K562 (cell line): ENCODE results near the gene MIB2. TPM values are rescaled to one million over a fixed set of nuclear protein-coding genes. Genes with fewer than 3 reads are reported as not detected.

Experiments
- ATAC-seq: fragments of 200-7000 bp; cut with Tn5 transposase; 3 replicates; pipeline ENCODE4 v1.9.1; 2020; ENCODE audit warnings: moderate library complexity
- BruUV-seq: library from RNA; stranded (reverse); fragments of 400-500 nt; replicated peaks from 2 replicates; lab custom pipeline; 2021; lab: Mats Ljungman, UMichigan
- CTCF ChIA-PET: fragments of 300-600 bp; formaldehyde crosslinking; extraction: SDS; loops from one replicate; lab custom pipeline; 2021; ENCODE audit warnings: low intra/inter-chr PET ratio; lab: Yijun Ruan, JAX
- POLR2A ChIA-PET: fragments of 300-600, 350-650 bp; sonication (Branson Sonifier 250); formaldehyde crosslinking; extraction: SDS; loops from one replicate; lab custom pipeline; 2021; ENCODE audit warnings: antibody characterized with exemption, inconsistent platforms; lab: Yijun Ruan, JAX
- DNase-seq, 4 experiments: peaks; one replicate each; pipeline versions ENCODE4 v3.0.0 to v3.0.0-alpha.2; 2011 to 2018; ENCODE audit warnings: low spot score in 3 of 4, mixed read lengths in 3 of 4; ENCODE audit errors: extremely low read depth in 1 of 4
- FAIRE-seq: peaks from 2 replicates; lab custom pipeline; 2011; peaks lifted over from hg19 to GRCh38; lab: Jason Lieb, UNC
- H2AFZ ChIP-seq: 2 replicates; pipeline ENCODE4 v1.6.0; 2011; ENCODE audit warnings: low read depth, low read length, control low read depth, inconsistent platforms
- H3K27ac ChIP-seq: fragments of 200-600 bp; 3 replicates; pipeline ENCODE4 v1.8.0; 2011; ENCODE audit warnings: low read depth, mild to moderate bottlenecking, control low read depth, inconsistent platforms, low read length, moderate library complexity, mixed read lengths; ENCODE audit errors: extremely low read depth
- H3K27me3 ChIP-seq, 2 experiments: fragments of 300-600 bp in 1 of 2; 2 replicates in 1 of 2; 3 replicates in 1 of 2; pipeline versions ENCODE4 v1.6.0 to v1.8.0; 2011; ENCODE audit warnings: inconsistent platforms in 2 of 2, low read length in 2 of 2, mild to moderate bottlenecking in 1 of 2, mixed read lengths in 1 of 2, moderate library complexity in 1 of 2; ENCODE audit not compliant: control insufficient read depth in 2 of 2, insufficient read depth in 2 of 2
- H3K36me3 ChIP-seq: fragments of 300-600 bp; 3 replicates; pipeline ENCODE4 v1.8.0; 2011; ENCODE audit warnings: mild to moderate bottlenecking, low read length, inconsistent platforms; ENCODE audit not compliant: control insufficient read depth, insufficient read depth
- H3K4me1 ChIP-seq, 2 experiments: fragments of 200-600 bp in 1 of 2; replicated peaks in 1 of 2; 2 replicates in 1 of 2; 3 replicates in 1 of 2; pipeline versions ENCODE4 v1.5.1 to v1.8.0; 2011; ENCODE audit warnings: inconsistent platforms in 2 of 2, low read length in 2 of 2, mild to moderate bottlenecking in 1 of 2, mixed read lengths in 1 of 2, moderate library complexity in 1 of 2; ENCODE audit not compliant: control insufficient read depth in 2 of 2, insufficient read depth in 2 of 2
- H3K4me2 ChIP-seq: 2 replicates; pipeline ENCODE4 v1.6.1; 2011; ENCODE audit warnings: low read length, control low read depth, inconsistent platforms, mixed read lengths; ENCODE audit not compliant: insufficient read depth
- H3K4me3 ChIP-seq: fragments of 200-600 bp; sonication (generic), shearing (Covaris generic); 2 replicates; pipeline ENCODE4 v1.5.1; 2016; ENCODE audit warnings: control low read depth, inconsistent platforms
- H3K79me2 ChIP-seq: fragments of 200-600 bp; 3 replicates; pipeline ENCODE4 v1.8.0; 2011; ENCODE audit warnings: low read length, inconsistent platforms; ENCODE audit not compliant: control insufficient read depth, insufficient read depth
- H3K9ac ChIP-seq, 2 experiments: 2 replicates each; pipeline versions ENCODE4 v1.6.0 to v1.6.1; 2011; ENCODE audit warnings: low read depth in 2 of 2, low read length in 2 of 2, control low read depth in 1 of 2, inconsistent platforms in 1 of 2, mild to moderate bottlenecking in 1 of 2, mixed read lengths in 1 of 2; ENCODE audit not compliant: insufficient read depth in 1 of 2
- H3K9me1 ChIP-seq: one replicate; pipeline ENCODE4 v1.6.0; 2011; ENCODE audit warnings: inconsistent platforms, mild to moderate bottlenecking, low read length, moderate library complexity; ENCODE audit not compliant: control insufficient read depth, insufficient read depth
- H3K9me3 ChIP-seq: replicated peaks from 2 replicates; pipeline ENCODE4 v1.5.1; 2011; ENCODE audit warnings: low read depth, low read length, inconsistent platforms; ENCODE audit not compliant: control insufficient read depth, insufficient read depth
- H4K20me1 ChIP-seq: replicated peaks from 2 replicates; pipeline ENCODE4 v1.6.1; 2011; ENCODE audit warnings: low read length, inconsistent platforms, mixed read lengths; ENCODE audit not compliant: control insufficient read depth, insufficient read depth
- DMBX1 ChIP-seq: fragments of 250-450 bp; sonication (Bioruptor Pico); IDR thresholded peaks from 2 replicates; pipeline ENCODE4 v1.8.0; 2022; ENCODE audit warnings: inconsistent platforms, mild to moderate bottlenecking, moderate library complexity, borderline replicate concordance
- JUND ChIP-seq, 2 experiments: IDR thresholded peaks; 2 replicates in 1 of 2; 3 replicates in 1 of 2; pipeline ENCODE4 v1.6.1; 2011; ENCODE audit warnings: borderline replicate concordance in 2 of 2, low read depth in 2 of 2, low read length in 2 of 2, improper control_type of control experiment in 1 of 2, missing biosample characterization in 1 of 2, missing genetic modification characterization in 1 of 2, missing genetic modification reagents in 1 of 2
- MECOM ChIP-seq: fragments of 250-450 bp; sonication (Bioruptor Pico); IDR thresholded peaks from 2 replicates; pipeline ENCODE4 v1.8.0; 2022; ENCODE audit warnings: inconsistent platforms
- PHTF2 ChIP-seq: fragments of 250-450 bp; sonication (Bioruptor Pico); IDR thresholded peaks from 2 replicates; pipeline ENCODE4 v1.5.0; 2021; ENCODE audit warnings: mild to moderate bottlenecking
- PPARD ChIP-seq: fragments of 250-450 bp; sonication (Bioruptor Pico); IDR thresholded peaks from 2 replicates; pipeline ENCODE4 v1.8.0; 2022; ENCODE audit warnings: inconsistent platforms, mild to moderate bottlenecking, moderate library complexity
- ZNF134 ChIP-seq: fragments of 250-450 bp; sonication (Bioruptor Pico); conservative IDR thresholded peaks from 2 replicates; pipeline ENCODE4 v1.4.0; 2020
- ZNF174 ChIP-seq: fragments of 250-450 bp; sonication (Bioruptor Pico); IDR thresholded peaks from 2 replicates; pipeline ENCODE4 v1.4.0; 2020; ENCODE audit warnings: mild to moderate bottlenecking
- ZNF175 ChIP-seq: fragments of 200-800 bp; sonication (Bioruptor generic); IDR thresholded peaks from 2 replicates; pipeline ENCODE4 v1.6.1; 2016; ENCODE audit warnings: low read depth, mild to moderate bottlenecking, missing genetic modification characterization, missing compliant biosample characterization
- WGBS: fragments of 100-300 bp; shearing (Covaris generic); methylation state at CpG from one replicate; pipeline ENCODE4 v1.1.6; 2016; ENCODE audit warnings: low coverage, mixed read lengths; ENCODE audit not compliant: insufficient coverage; ENCODE audit errors: missing lambda C conversion rate; 5-methylcytosine and 5-hydroxymethylcytosine counted together
- in situ Hi-C: fragments of 300-500 bp; cut with MboI; formaldehyde crosslinking; loops from 4 replicates; pipeline ENCODE4 v1.15.0; 2018; ENCODE audit warnings: inconsistent platforms, mixed read lengths
- intact Hi-C: fragments of 100-400 bp; cut with micrococcal nuclease; formaldehyde crosslinking; loops from 2 replicates; pipeline ENCODE4 v1.14.2; 2022
- polyA plus RNA-seq, 8 experiments: library from polyadenylated mRNA; depleted of rRNA in 4 of 8; stranded (reverse) in 5 of 8; unstranded in 3 of 8; fragments of >200 nt; fragmentation: Nextera tagmentation in 2 of 8; fragmentation: Illumina TruSeq in 1 of 8; extraction: Ambion mirVana in 2 of 8; extraction: Trizol in 1 of 8; gene quantifications; 2 replicates each; pipeline versions ENCODE4 v1.2.1 to v1.2.3, GENCODE V29; 2011 to 2014; ENCODE audit warnings: inconsistent platforms in 1 of 8, missing spikeins in 1 of 8
- total RNA-seq, 7 experiments: library from RNA; depleted of rRNA in 6 of 7; stranded (reverse); fragments of >200 nt in 6 of 7; fragmentation: Illumina TruSeq in 2 of 7; extraction: Trizol in 2 of 7; gene quantifications; 2 replicates each; pipeline versions ENCODE4 v1.2.1 to v1.2.3, GENCODE V29; 2011 to 2021; ENCODE audit warnings: low replicate concordance in 1 of 7
- TF ChIP-seq, protein P1 (sequence below): sonication (generic); formaldehyde crosslinking; IDR thresholded peaks from 2 replicates; pipeline ENCODE4 v1.8.0; 2022; ENCODE audit warnings: mild to moderate bottlenecking, missing genetic modification reagents
- TF ChIP-seq, protein P2 (sequence below), 2 experiments: IDR thresholded peaks in 1 of 2; conservative IDR thresholded peaks in 1 of 2; 2 replicates each; pipeline ENCODE4 v1.6.1; 2016; ENCODE audit warnings: low read depth in 2 of 2, mild to moderate bottlenecking in 1 of 2, missing compliant biosample characterization in 1 of 2, missing genetic modification characterization in 1 of 2, moderate library complexity in 1 of 2
- TF ChIP-seq, protein P3 (sequence below): fragments of 450-650 bp; conservative IDR thresholded peaks from 2 replicates; pipeline ENCODE4 v1.6.1; 2016; ENCODE audit warnings: missing genetic modification characterization, low read depth, mild to moderate bottlenecking, control low read depth, missing compliant biosample characterization

The MIB2 gene
- total and polyA plus RNA-seq, 9 of the 15 experiments (the other 6 are each of a cell fraction or from before 2014, with no cell fraction given): 0.04 to 17.0 (median 4.9) TPM; not detected in 1

DNA sequence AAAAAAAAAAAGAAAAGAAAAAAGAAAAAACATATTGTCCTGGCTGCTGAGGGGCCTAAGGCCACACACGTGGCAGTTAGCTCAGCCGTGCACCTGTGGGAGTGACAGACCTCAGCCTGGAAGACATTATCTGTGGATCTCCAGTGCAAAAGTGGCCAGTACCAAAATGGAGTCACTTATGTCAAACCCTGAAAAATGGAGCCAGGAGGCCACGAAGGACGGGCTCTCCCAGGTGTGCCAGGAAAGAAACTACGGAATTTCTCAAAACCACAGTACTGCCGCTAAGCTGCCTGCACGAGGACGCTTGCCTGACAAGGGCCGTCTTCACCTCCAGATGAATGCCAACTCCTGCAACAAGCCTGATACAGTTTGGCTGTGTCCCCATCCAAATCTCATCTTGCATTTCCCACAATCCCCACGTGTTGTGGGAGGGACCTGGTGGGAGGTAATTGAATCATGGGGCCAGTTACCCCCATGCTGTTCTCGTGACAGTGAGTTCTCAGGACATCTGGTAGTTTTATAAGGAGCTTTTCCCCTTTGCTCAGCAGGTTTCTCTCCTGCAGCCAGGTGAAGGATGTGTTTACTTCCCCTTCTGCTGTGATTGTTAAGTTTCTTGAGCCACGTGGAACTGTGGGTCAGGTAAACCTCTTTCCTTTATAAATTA is 5.3 kb upstream of the MIB2 start:
- H4K20me1 ChIP-seq: 0 out of 2 replicates have a peak, but pooled peaks cover 6% of the 10 kb centered on the region
- no peak for ATAC-seq
- no peak for DNase-seq
- no peaks in the 10 kb centered on the region for H3K9me3 ChIP-seq
- FAIRE-seq: no peak
- H3K4me3 ChIP-seq: no peak overlapping the region
- intact Hi-C loops: no loop called here
- H3K79me2 ChIP-seq: peaks cover 17% of the 10 kb centered on the region
- peak overlapping the region in 1 of 2 experiments; percentile 18; a peak in 1 of 4 replicates for H3K9ac ChIP-seq
- peak overlapping the region; percentile 11 for H2AFZ ChIP-seq
- in situ Hi-C loops: no loop called here
- no peaks in the 10 kb centered on the region for H3K9me1 ChIP-seq
- no peaks in the 10 kb centered on the region for H3K36me3 ChIP-seq
- H3K4me1 ChIP-seq: peaks cover 13 to 48% of the 10 kb centered on the region in 2 experiments; a peak in 4 of 5 replicates
- no peaks in the 10 kb centered on the region; a peak in 1 of 5 replicates for H3K27me3 ChIP-seq
- 36% methylated on average over 12 of the region's 12 CpGs for WGBS
- CTCF ChIA-PET: no interaction called here
- no peak overlapping the region for H3K4me2 ChIP-seq
- POLR2A ChIA-PET: interaction anchor here (0.9 to 1.0 kb wide), 2 partner anchors 8 to 13 kb away, joined by 3 read pairs; no protein-coding TSS in a partner anchor
- BruUV-seq: no TSS peak
- no peak overlapping the region for H3K27ac ChIP-seq
- peak; percentile 69; the same call in 1 of the 2 replicates for TF ChIP-seq PPARD (CRISPR knock-in tag)
- peak; percentile 90 for TF ChIP-seq ZNF175
- no peak for TF ChIP-seq PHTF2
- TF ChIP-seq, protein P1, sequence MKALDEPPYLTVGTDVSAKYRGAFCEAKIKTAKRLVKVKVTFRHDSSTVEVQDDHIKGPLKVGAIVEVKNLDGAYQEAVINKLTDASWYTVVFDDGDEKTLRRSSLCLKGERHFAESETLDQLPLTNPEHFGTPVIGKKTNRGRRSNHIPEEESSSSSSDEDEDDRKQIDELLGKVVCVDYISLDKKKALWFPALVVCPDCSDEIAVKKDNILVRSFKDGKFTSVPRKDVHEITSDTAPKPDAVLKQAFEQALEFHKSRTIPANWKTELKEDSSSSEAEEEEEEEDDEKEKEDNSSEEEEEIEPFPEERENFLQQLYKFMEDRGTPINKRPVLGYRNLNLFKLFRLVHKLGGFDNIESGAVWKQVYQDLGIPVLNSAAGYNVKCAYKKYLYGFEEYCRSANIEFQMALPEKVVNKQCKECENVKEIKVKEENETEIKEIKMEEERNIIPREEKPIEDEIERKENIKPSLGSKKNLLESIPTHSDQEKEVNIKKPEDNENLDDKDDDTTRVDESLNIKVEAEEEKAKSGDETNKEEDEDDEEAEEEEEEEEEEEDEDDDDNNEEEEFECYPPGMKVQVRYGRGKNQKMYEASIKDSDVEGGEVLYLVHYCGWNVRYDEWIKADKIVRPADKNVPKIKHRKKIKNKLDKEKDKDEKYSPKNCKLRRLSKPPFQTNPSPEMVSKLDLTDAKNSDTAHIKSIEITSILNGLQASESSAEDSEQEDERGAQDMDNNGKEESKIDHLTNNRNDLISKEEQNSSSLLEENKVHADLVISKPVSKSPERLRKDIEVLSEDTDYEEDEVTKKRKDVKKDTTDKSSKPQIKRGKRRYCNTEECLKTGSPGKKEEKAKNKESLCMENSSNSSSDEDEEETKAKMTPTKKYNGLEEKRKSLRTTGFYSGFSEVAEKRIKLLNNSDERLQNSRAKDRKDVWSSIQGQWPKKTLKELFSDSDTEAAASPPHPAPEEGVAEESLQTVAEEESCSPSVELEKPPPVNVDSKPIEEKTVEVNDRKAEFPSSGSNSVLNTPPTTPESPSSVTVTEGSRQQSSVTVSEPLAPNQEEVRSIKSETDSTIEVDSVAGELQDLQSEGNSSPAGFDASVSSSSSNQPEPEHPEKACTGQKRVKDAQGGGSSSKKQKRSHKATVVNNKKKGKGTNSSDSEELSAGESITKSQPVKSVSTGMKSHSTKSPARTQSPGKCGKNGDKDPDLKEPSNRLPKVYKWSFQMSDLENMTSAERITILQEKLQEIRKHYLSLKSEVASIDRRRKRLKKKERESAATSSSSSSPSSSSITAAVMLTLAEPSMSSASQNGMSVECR (CRISPR knock-in tag): no peak
- TF ChIP-seq JUND (IDR thresholded peaks at IDR 0.05; ENCODE audit: borderline replicate concordance, low read depth, low read length): no peak
- 0 out of 3 replicates have a peak, but pooled peaks have one; percentile 37 for TF ChIP-seq JUND (tag; IDR thresholded peaks at IDR 0.05; ENCODE audit: borderline replicate concordance, low read depth, low read length)
- TF ChIP-seq ZNF174 (CRISPR knock-in tag): 0 out of 2 replicates have a peak, but pooled peaks have one; percentile 57
- peak; percentile 80 for TF ChIP-seq MECOM (CRISPR knock-in tag)
- TF ChIP-seq, protein P2, sequence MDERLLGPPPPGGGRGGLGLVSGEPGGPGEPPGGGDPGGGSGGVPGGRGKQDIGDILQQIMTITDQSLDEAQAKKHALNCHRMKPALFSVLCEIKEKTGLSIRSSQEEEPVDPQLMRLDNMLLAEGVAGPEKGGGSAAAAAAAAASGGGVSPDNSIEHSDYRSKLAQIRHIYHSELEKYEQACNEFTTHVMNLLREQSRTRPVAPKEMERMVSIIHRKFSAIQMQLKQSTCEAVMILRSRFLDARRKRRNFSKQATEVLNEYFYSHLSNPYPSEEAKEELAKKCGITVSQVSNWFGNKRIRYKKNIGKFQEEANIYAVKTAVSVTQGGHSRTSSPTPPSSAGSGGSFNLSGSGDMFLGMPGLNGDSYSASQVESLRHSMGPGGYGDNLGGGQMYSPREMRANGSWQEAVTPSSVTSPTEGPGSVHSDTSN (CRISPR knock-in tag; IDR thresholded peaks at IDR 0.05; ENCODE audit: low read depth): no peak
- TF ChIP-seq, protein P2 (tag; conservative IDR thresholded peaks at IDR 0.05; ENCODE audit: low read depth): peak; percentile 67
- TF ChIP-seq DMBX1 (CRISPR knock-in tag): peak; percentile 98
- TF ChIP-seq, protein P3, sequence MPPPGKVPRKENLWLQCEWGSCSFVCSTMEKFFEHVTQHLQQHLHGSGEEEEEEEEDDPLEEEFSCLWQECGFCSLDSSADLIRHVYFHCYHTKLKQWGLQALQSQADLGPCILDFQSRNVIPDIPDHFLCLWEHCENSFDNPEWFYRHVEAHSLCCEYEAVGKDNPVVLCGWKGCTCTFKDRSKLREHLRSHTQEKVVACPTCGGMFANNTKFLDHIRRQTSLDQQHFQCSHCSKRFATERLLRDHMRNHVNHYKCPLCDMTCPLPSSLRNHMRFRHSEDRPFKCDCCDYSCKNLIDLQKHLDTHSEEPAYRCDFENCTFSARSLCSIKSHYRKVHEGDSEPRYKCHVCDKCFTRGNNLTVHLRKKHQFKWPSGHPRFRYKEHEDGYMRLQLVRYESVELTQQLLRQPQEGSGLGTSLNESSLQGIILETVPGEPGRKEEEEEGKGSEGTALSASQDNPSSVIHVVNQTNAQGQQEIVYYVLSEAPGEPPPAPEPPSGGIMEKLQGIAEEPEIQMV (tag): peak; percentile 86
- TF ChIP-seq ZNF134 (CRISPR knock-in tag): peak; percentile 78
